GM18951 (cell line): Measurements from ENCODE around the gene CEBPG.

ENCODE experiments used
- POLR2A ChIP-seq: IDR thresholded peaks from 4 replicates; pipeline ENCODE4 v1.6.1; 2011; ENCODE audit warnings: mild to moderate bottlenecking; ENCODE audit not compliant: insufficient read length, insufficient read depth; ENCODE audit errors: extremely low read depth
- in situ Hi-C: fragments of 300-500 bp; cut with MboI; formaldehyde crosslinking; loops from one replicate; pipeline ENCODE4 v1.12.0; 2022; ENCODE audit warnings: low sequenced_read_pairs, mixed read lengths, inconsistent platforms; ENCODE audit not compliant: unreplicated experiment

CEBPG gene

GRCh38 chr19:33391631-33392249 is 18.2 kb downstream of the CEBPG start:
- TF ChIP-seq POLR2A: no peak
- in situ Hi-C loops: no loop called here

- in situ Hi-C loops: no loop called here
- TF ChIP-seq POLR2A: no peak
These were observed 19.1 kb downstream of the CEBPG start for GRCh38 chr19:33392341-33393285.

GRCh38 chr19:33393286-33394005 is 19.9 kb downstream of the CEBPG start:
- in situ Hi-C loops: no loop called here
- no peak for TF ChIP-seq POLR2A

GRCh38 chr19:33394006-33394722 is 20.7 kb downstream of the CEBPG start:
- in situ Hi-C loops: no loop called here
- TF ChIP-seq POLR2A: no peak

- in situ Hi-C loops: no loop called here
- no peak for TF ChIP-seq POLR2A
These were observed 21.4 kb downstream of the CEBPG start for GRCh38 chr19:33394723-33395560.

- in situ Hi-C loops: no loop called here
- TF ChIP-seq POLR2A: no peak
These were observed 22.3 kb downstream of the CEBPG start for GRCh38 chr19:33395561-33396550.

- in situ Hi-C loops: no loop called here
- TF ChIP-seq POLR2A: no peak
These were observed 23.4 kb downstream of the CEBPG start for GRCh38 chr19:33396701-33397535.

GRCh38 chr19:33397536-33398360 is 24.2 kb downstream of the CEBPG start:
- in situ Hi-C loops: no loop called here
- TF ChIP-seq POLR2A: no peak

- TF ChIP-seq POLR2A: no peak
- in situ Hi-C loops: no loop called here
These were observed 25.0 kb downstream of the CEBPG start for GRCh38 chr19:33398361-33399060.
